HuH-7 (cell line): ENCODE data around the gene R3HDM4.
"Not testable (repeated sequence)": the region's sequence is repeated elsewhere in the genome, so short reads cannot be mapped to it uniquely, and the experiment has no call there.

Experiments
- DNase-seq: peaks from one replicate; pipeline ENCODE4 v3.0.0; 2011; ENCODE audit warnings: low spot score

R3HDM4 gene

DNA sequence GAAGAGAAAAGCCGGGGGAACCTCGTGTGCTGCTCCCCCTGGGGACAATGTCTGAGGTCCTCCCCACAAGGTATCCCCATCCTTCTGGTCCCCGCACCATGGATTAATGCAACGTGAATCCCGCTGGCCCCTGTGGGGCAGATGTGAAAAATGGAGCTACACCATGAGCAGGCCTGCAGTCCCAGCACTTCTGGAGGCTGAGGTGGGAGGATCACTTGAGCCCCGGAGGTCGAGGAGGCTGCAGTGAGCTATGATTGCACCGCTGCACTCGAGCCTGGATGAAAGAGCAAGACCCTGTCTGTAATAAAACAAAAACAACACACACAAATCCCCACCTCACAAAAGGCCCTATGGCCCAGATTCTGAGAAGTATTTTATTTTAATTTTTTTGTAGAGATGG lies 54.7 kb downstream of the R3HDM4 start:
- DNase-seq = no peak

DNA sequence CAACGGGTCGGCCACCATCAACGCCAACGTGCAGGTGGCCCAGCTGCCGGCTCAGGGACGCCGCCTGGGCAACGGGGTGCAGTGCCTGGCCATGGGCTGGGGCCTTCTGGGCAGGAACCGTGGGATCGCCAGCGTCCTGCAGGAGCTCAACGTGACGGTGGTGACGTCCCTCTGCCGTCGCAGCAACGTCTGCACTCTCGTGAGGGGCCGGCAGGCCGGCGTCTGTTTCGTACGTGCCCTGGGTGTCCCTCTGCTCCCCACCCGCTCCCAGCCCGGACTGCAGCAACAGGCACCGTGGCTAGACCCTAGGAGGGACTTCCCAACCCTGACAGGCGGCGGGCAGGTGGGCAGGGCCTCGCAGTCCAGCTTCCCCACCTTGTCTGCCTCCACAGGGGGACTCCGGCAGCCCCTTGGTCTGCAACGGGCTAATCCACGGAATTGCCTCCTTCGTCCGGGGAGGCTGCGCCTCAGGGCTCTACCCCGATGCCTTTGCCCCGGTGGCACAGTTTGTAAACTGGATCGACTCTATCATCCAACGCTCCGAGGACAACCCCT lies 57.4 kb downstream of the R3HDM4 start:
- no peak for DNase-seq

DNA sequence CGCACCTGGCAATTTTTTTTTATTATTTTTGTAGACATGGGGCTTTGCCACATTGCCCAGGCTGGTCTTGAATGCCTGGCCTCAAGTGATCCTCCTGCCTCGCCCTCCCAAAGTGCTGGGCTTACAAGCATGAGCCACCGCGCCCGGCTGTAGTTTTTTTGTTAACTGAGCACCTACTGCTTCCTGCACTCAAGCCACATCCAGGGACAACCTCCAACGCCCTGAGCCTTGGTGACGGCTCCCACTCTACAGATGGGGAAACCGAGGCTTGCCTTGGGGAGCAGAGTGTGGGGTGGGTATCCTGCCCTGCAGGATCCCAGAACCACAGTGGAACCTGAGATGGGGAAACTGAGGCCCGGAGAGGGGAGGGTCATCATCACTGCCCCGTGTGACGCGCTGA lies 57.9 kb downstream of the R3HDM4 start:
- no peak for DNase-seq

DNA sequence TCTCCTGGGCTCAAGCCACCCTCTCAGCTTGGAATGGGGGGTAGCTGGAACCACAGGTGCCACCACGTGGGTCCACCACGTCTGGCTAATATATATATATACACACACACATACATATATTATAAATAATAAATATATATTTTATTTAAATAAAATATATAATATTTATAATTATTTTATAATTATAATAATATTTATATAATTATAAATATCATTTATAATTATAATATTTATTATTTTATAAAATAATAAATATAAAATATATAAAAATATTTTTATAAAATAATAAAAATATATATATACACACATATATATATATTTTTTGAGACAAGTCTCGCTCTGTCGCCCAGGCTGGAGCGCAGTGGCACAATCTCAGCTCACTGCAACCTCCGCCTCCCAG lies 58.5 kb downstream of the R3HDM4 start:
- no peak for DNase-seq

DNA sequence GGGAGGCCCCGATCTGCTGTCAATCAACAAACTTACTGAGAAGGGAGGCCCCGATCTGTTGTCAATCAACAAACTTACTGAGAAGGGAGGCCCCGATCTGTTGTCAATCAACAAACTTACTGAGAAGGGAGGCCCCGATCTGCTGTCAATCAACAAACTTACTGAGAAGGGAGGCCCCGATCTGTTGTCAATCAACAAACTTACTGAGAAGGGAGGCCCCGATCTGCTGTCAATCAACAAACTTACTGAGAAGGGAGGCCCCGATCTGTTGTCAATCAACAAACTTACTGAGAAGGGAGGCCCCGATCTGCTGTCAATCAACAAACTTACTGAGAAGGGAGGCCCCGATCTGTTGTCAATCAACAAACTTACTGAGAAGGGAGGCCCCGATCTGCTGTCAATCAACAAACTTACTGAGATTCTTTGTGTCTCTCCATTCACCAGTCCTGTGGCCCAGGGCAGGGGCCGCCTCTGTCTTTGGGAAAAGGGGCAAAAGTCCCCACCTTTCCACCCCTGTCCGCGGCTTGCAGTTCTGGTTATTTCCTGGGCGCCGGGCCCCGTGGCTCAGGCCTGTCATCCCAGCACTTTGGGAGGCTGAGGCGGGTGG lies 59.3 kb downstream of the R3HDM4 start:
- not testable (repeated sequence) for DNase-seq

DNA sequence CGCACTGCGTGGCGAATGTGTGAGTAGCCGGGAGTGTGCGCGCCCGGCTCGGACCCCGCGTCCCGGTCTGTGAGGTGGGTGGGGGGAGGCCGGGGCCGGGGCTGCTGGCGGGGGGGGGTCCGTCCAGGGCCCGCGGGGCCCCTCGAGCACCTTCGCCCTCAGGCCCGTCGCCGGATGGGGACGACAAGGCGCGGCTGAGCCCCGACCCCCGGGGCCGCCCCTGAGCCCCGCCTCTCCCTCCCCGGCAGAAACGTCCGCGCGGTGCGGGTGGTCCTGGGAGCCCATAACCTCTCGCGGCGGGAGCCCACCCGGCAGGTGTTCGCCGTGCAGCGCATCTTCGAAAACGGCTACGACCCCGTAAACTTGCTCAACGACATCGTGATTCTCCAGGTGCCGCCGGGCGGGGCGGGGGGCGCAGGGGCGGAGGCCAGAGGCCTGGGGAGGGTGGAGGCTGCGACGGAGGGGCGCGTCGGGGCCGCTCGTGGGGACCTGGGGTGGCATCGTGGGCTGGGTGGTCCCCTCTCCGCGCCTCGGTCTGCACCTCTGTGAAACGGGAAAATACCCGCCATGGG lies 59.9 kb downstream of the R3HDM4 start:
- no peak for DNase-seq

DNA sequence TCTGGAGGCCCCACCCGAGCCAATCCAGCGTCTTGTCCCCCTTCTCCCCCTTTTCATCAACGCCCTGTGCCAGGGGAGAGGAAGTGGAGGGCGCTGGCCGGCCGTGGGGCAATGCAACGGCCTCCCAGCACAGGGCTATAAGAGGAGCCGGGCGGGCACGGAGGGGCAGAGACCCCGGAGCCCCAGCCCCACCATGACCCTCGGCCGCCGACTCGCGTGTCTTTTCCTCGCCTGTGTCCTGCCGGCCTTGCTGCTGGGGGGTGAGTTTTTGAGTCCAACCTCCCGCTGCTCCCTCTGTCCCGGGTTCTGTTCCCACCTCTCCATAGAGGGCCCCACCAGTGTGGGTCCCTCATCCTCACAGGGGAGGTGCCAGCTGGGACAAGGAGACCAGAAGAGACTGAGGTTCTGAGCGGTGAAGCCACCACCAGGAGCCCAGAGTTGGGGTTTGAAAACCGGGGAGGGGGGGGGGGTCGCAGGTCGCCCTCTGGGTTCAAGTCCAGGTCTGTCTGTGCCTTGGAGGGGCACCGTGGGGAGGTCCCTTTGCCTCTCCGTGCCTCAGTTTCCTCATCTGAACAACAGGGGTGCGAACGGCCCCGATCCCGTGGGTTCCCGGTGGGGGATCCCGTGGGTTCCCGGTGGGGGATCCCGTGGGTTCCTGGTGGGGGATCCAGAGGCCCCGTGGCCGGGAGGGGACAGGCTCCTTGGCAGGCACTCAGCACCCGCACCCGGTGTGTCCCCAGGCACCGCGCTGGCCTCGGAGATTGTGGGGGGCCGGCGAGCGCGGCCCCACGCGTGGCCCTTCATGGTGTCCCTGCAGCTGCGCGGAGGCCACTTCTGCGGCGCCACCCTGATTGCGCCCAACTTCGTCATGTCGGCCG lies 60.6 kb downstream of the R3HDM4 start, which contains the start of gene ELANE:
ELANE (plus strand) TSS at position 168 of the 878 bp plus-strand sequence; CDS start at position 194, 26 bp downstream.
- no peak for DNase-seq

DNA sequence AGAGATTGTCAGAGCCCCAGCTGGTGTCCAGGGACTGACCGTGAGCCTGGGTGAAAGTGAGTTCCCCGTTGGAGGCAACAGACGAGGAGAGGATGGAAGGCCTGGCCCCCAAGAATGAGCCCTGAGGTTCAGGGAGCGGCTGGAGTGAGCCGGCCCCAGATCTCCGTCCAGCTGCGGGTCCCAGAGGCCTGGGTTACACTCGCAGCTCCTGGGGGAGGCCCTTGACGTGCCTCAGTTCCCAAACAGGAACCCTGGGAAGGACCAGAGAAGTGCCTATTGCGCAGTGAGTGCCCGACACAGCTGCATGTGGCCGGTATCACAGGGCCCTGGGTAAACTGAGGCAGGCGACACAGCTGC lies 62.1 kb downstream of the R3HDM4 start:
- no peak for DNase-seq

DNA sequence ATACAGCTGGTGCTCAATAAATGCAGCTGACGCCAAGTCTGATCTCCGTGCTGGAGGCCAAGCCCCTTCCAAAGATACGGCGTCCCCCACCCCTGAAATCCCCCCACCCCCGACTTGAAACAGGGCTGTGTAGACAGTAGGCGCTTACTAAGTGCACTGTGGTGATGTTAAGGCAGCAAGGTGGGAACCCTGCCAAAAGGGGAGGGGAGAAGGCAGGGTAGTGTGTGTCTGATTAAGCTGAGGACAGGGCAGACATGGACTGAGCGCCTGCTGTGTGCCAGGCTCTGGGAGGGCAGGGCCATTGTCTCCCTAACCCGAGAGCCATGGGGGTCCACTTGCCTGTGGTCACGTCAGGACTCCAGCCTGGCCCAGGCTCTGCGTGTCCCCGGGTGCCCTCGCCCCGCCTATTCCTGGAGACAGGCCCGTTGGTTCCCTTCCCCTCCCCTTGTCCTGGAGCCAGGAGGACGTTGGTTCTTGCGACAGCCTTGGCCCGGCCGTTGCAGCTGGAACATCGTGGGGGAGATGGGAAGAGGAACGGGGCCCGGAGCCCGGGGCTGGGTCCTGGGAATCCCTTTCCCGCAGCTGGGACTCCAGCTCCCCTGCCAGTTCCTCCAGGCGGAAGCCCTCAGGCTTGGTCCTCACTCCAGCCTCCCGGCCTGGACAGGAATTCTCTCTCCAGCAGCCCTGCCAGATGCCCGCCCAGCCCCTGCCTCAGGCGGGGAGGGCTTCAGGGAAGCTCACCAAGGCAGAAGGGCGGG lies 62.6 kb downstream of the R3HDM4 start:
- DNase-seq = peak; percentile 75

DNA sequence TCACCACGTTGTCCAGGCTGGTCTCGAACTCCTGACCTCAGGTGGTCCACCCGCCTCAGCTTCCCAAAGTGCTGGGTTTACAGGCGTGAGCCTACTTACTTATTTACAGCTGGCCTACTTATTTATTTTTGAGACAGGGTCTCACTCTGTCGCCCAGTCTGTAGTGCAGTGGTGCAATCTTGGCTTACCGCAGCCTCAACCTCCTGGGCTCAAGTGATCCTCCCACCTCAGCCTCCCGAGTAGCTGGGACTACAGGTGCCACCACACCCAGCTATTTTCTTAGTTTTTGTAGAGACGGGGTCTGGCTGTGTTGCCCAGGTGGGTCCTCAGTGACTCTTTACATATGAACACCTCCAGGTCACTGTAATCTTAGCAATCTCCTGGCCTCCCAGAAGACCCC lies 63.8 kb downstream of the R3HDM4 start:
- not testable (repeated sequence) for DNase-seq

DNA sequence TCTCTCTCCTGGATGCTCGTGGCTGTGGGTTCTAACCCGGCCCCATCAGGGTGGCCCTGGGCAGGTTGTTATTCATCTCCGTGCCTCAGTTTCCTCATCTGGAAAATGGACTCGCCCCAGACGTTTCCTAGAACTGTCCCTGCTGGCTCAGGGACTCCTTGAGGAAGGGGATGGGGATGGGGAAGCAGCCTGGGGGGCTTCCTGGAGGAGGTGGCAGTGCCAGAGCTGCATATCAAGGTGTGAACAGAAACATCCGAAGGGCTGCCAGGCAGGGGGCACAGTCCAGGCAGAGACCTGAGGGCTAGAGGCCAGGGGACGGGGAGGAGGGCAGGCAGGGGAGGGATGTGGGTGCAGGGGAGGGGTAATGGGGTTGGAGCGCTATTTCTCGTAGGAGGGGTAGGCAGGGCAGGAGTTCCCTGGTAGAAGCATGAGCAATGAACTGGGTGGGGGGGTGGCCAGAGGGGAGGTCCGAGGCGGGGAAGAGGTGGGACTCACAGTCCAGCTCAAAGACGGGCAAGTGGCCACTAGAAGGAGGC lies 64.6 kb downstream of the R3HDM4 start:
- DNase-seq = no peak
